ENCODE results near the gene NT5DC4. TPM values are rescaled to one million over a fixed set of nuclear protein-coding genes. Genes with fewer than 3 reads are reported as not detected.

Gene NT5DC4
- total RNA-seq, 1 donor from 2014 or later = not detected

DNA sequence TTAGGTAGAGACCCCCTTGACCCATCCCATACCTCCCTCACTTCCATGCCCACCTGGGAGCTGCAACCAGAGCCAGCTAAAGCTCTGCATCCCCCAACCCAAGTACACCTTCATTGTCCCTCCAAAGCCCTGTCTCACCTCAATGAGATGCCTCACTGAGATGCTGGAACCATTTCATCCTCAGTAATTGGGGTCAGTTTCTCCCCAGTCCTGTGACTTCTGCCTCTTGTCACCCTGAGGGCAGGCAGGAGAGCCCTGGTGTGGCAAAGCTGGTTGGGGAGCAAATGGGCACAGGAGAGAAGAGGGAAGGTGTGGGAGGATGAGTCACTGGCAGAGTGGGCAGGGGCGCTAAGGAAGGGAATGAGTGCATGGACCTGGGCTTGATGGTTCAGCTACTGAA, 27.9 kb upstream of the NT5DC4 start:
- Mint-ChIP-seq H3K27me3 (no peaks in the 10 kb centered on the region), H3K9me3 (no peaks in the 10 kb centered on the region), H3K27ac (peak overlapping the region; percentile 91), H3K4me1 (ENCODE audit: unreplicated experiment) (peaks cover 10% of the 10 kb centered on the region), H3K36me3 (no peaks in the 10 kb centered on the region), H3K4me3 (no peak overlapping the region)
- DNase-seq (ENCODE audit: extremely low spot score, unreplicated experiment) = peak; percentile 16
- TF ChIP-seq, protein P1, sequence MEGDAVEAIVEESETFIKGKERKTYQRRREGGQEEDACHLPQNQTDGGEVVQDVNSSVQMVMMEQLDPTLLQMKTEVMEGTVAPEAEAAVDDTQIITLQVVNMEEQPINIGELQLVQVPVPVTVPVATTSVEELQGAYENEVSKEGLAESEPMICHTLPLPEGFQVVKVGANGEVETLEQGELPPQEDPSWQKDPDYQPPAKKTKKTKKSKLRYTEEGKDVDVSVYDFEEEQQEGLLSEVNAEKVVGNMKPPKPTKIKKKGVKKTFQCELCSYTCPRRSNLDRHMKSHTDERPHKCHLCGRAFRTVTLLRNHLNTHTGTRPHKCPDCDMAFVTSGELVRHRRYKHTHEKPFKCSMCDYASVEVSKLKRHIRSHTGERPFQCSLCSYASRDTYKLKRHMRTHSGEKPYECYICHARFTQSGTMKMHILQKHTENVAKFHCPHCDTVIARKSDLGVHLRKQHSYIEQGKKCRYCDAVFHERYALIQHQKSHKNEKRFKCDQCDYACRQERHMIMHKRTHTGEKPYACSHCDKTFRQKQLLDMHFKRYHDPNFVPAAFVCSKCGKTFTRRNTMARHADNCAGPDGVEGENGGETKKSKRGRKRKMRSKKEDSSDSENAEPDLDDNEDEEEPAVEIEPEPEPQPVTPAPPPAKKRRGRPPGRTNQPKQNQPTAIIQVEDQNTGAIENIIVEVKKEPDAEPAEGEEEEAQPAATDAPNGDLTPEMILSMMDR (conservative IDR thresholded peaks at IDR 0.05) = no peak

DNA sequence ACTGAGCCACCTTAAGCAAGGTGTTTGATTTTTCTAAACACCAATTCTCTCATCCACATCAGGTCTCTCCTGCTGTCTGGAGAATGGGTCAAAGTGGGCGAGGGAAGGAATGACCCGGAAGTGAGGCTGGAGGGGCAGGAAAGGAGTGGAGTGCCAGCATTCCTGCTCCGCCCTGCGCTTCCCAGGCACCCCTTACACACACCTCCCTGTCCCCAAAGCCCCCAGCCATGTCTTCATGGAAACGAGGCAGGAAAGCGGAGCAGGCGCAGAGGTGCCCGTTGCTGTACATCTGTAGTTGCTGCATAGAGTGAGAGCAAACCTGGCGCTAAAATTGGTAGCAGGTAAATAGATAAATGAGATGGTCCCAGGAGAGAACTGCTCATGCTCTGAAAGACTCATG, 27.2 kb upstream of the NT5DC4 start:
- peak; percentile 20 for DNase-seq (ENCODE audit: extremely low spot score, unreplicated experiment)
- H3K27ac Mint-ChIP-seq = no peak overlapping the region
- H3K4me1 Mint-ChIP-seq (ENCODE audit: unreplicated experiment) = peaks cover 10% of the 10 kb centered on the region
- H3K36me3 Mint-ChIP-seq = no peaks in the 10 kb centered on the region
- H3K9me3 Mint-ChIP-seq = no peaks in the 10 kb centered on the region
- TF ChIP-seq, protein P1 (conservative IDR thresholded peaks at IDR 0.05) = no peak
- H3K27me3 Mint-ChIP-seq = no peaks in the 10 kb centered on the region
- no peak overlapping the region for H3K4me3 Mint-ChIP-seq

DNA sequence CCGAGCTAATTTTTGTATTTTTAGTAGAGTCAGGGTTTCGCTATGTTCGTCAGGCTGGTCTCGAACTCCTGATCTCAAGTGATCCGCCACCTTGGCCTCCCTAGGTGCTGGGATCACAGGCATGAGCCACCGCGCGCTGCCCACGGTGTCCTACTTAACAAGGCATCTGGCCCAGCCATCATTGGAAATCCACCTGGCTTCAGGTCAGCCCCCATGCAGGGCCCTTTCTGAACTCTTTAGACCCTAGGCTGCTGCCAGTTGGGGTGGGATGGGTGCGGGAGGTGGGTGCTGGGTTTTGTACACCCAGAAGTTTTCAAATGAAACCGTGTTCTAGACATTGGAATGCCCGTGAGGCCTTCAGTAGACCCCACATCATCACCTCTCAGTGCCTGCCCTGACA, 26.6 kb upstream of the NT5DC4 start:
- no peaks in the 10 kb centered on the region for H3K36me3 Mint-ChIP-seq
- H3K4me3 Mint-ChIP-seq = no peak overlapping the region
- TF ChIP-seq, protein P1 (conservative IDR thresholded peaks at IDR 0.05) = no peak

DNA sequence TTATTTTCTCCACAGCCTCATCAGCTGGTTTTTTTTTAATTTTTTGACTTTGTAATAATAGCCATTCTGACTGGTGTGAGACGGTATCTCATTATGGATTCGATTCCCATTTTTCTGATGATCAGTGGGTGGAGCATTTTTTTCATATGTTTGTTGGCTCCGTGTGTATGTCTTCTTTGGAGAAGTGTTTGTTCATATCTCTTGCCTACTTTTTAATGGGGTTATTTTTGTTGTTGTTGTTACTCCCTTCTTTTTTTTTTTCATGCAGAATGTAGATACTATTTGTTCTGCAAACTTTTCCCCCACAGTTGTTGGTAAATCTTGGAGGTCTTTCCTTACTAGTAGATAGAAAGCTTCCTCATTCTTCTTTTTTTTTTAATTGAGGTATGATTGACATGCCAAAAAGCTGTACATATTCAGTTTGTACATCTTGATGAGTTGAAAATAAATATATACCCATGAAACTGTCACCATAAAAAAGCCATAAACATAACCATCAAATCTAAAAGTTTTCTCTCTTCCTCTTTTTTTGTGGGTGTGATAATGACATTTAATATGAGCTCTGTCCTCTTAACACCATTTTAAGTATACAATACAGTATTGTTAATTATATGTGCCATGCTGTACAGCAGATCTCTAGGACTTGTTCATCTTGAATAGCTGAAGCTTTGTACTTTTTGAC, 21.8 kb upstream of the NT5DC4 start:
- H3K27me3 Mint-ChIP-seq = no peaks in the 10 kb centered on the region
- DNase-seq (ENCODE audit: extremely low spot score, unreplicated experiment) = no peak
- no peaks in the 10 kb centered on the region for H3K36me3 Mint-ChIP-seq
- no peaks in the 10 kb centered on the region for H3K9me3 Mint-ChIP-seq
- H3K4me1 Mint-ChIP-seq (ENCODE audit: unreplicated experiment) = no peaks in the 10 kb centered on the region
- TF ChIP-seq, protein P1 (conservative IDR thresholded peaks at IDR 0.05) = no peak
- no peak overlapping the region for H3K27ac Mint-ChIP-seq
- H3K4me3 Mint-ChIP-seq = no peak overlapping the region

More for the DNA sequence above, 26.6 kb upstream of the NT5DC4 start:
- no peak overlapping the region for H3K27ac Mint-ChIP-seq
- peak; percentile 48 for DNase-seq (ENCODE audit: extremely low spot score, unreplicated experiment)
- no peaks in the 10 kb centered on the region for H3K9me3 Mint-ChIP-seq
- no peaks in the 10 kb centered on the region for H3K27me3 Mint-ChIP-seq
- H3K4me1 Mint-ChIP-seq (ENCODE audit: unreplicated experiment) = peaks cover 10% of the 10 kb centered on the region

DNA sequence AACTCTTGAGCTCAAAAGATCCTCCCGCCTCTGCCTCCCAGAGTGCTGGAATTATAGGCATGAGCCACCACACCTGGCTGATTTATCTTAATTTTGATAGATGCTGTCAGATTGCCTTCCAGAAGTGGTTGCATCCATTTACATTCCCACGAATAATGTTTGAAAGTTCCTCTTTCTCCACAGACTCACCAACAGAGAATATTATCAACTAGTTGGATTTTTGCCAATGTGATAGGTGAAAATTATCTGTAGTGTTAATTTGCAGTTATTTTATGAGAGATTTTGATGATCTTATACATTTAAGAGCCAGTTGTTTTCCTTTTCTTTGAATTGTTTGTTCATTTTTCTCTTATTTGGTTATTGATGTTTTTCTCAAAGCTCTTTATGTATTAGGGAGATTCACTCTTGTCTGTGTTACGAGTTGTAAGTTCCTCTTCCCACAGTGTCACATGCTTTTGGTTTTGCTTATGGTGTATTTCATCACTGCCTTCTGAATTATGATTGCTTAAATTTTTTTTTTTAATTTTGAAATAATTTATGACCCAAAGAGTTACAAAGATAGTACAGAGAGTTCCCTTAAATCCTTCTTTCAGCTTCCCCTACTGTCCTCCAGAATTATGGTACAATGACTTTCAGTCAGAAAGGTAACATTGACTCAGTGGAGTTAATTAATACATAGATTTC, 20.7 kb upstream of the NT5DC4 start:
- H3K9me3 Mint-ChIP-seq = no peaks in the 10 kb centered on the region
- no peaks in the 10 kb centered on the region for H3K36me3 Mint-ChIP-seq
- peak; percentile 4 for DNase-seq (ENCODE audit: extremely low spot score, unreplicated experiment)
- no peaks in the 10 kb centered on the region for H3K4me1 Mint-ChIP-seq (ENCODE audit: unreplicated experiment)
- TF ChIP-seq, protein P1 (conservative IDR thresholded peaks at IDR 0.05) = no peak
- no peak overlapping the region for H3K4me3 Mint-ChIP-seq
- no peaks in the 10 kb centered on the region for H3K27me3 Mint-ChIP-seq
- no peak overlapping the region for H3K27ac Mint-ChIP-seq
